ENCODE measurements around the gene GTF3C2. TPM values are rescaled to one million over a fixed set of nuclear protein-coding genes. Genes with fewer than 3 reads are reported as not detected.

The GTF3C2 gene
- total and polyA plus RNA-seq, 10 of the 15 experiments (the other 5 are each of a cell fraction or from before 2014, with no cell fraction given): 45.9 to 105 (median 80.3) TPM

Other genes with a start within 250 kb of the GTF3C2 start
Only the 7 nearest of the 23 such genes appear.
- gene UCN, start 48.3 kb downstream of the GTF3C2 start, total RNA-seq (2014; rRNA removed): 1.6 and 2.2 TPM in 2 replicates
- 0.45 TPM in 1 of 2 replicates, not detected in the other for gene UCN, start 48.3 kb downstream of the GTF3C2 start, total RNA-seq (2014; rRNA removed; fragmentation: Illumina TruSeq; extraction: Trizol)
- 1.1 and 2.0 TPM in 2 replicates for gene UCN, start 48.3 kb downstream of the GTF3C2 start, total RNA-seq (2021)
- 0.43 TPM in 1 of 2 replicates, not detected in the other for gene UCN, start 48.3 kb downstream of the GTF3C2 start, polyA plus RNA-seq (2011; rRNA removed)
- gene UCN, start 48.3 kb downstream of the GTF3C2 start, polyA plus RNA-seq (2014; fragmentation: Illumina TruSeq; extraction: Trizol): not detected in 2 replicates
- gene UCN, start 48.3 kb downstream of the GTF3C2 start, polyA plus RNA-seq (2014; fragmentation: Nextera tagmentation; extraction: Ambion mirVana): under 1 TPM; 0.10 to 0.26 TPM
- 2.6 and 2.8 TPM in 2 replicates for gene UCN, start 48.3 kb downstream of the GTF3C2 start, polyA plus RNA-seq (2014; rRNA removed)
- gene UCN, start 48.3 kb downstream of the GTF3C2 start, polyA plus RNA-seq (2016; fragmentation: Nextera tagmentation; extraction: Ambion mirVana): 1 to 10 TPM; 2.7 to 3.8 TPM
- gene MPV17, start 33.7 kb downstream of the GTF3C2 start, total RNA-seq (2014; rRNA removed): 95.3 and 98.9 TPM in 2 replicates
- gene MPV17, start 33.7 kb downstream of the GTF3C2 start, total RNA-seq (2014; rRNA removed; fragmentation: Illumina TruSeq; extraction: Trizol): 73.0 and 75.3 TPM in 2 replicates
- 63.3 and 63.4 TPM in 2 replicates for gene MPV17, start 33.7 kb downstream of the GTF3C2 start, total RNA-seq (2021)
- gene MPV17, start 33.7 kb downstream of the GTF3C2 start, polyA plus RNA-seq (2011; rRNA removed): 103 and 126 TPM in 2 replicates
- 116 and 123 TPM in 2 replicates for gene MPV17, start 33.7 kb downstream of the GTF3C2 start, polyA plus RNA-seq (2014; fragmentation: Illumina TruSeq; extraction: Trizol)
- gene MPV17, start 33.7 kb downstream of the GTF3C2 start, polyA plus RNA-seq (2014; fragmentation: Nextera tagmentation; extraction: Ambion mirVana): 10 to 100 TPM; 67.6 to 69.8 TPM
- 77.3 and 82.7 TPM in 2 replicates for gene MPV17, start 33.7 kb downstream of the GTF3C2 start, polyA plus RNA-seq (2014; rRNA removed)
- gene MPV17, start 33.7 kb downstream of the GTF3C2 start, polyA plus RNA-seq (2016; fragmentation: Nextera tagmentation; extraction: Ambion mirVana): 100 to 1,000 TPM; 116 to 143 TPM
- 23.3 and 24.4 TPM in 2 replicates for gene EIF2B4, start 13.6 kb upstream of the GTF3C2 start, total RNA-seq (2014; rRNA removed)
- 16.5 and 17.0 TPM in 2 replicates for gene EIF2B4, start 13.6 kb upstream of the GTF3C2 start, total RNA-seq (2014; rRNA removed; fragmentation: Illumina TruSeq; extraction: Trizol)
- 27.6 and 28.4 TPM in 2 replicates for gene EIF2B4, start 13.6 kb upstream of the GTF3C2 start, total RNA-seq (2021)
- 20.9 and 30.4 TPM in 2 replicates for gene EIF2B4, start 13.6 kb upstream of the GTF3C2 start, polyA plus RNA-seq (2011; rRNA removed)
- gene EIF2B4, start 13.6 kb upstream of the GTF3C2 start, polyA plus RNA-seq (2014; fragmentation: Illumina TruSeq; extraction: Trizol): 16.0 and 27.2 TPM in 2 replicates
- 10 to 100 TPM; 13.4 to 27.8 TPM for gene EIF2B4, start 13.6 kb upstream of the GTF3C2 start, polyA plus RNA-seq (2014; fragmentation: Nextera tagmentation; extraction: Ambion mirVana)
- 23.0 and 30.9 TPM in 2 replicates for gene EIF2B4, start 13.6 kb upstream of the GTF3C2 start, polyA plus RNA-seq (2014; rRNA removed)
- 10 to 100 TPM; 53.4 to 53.9 TPM for gene EIF2B4, start 13.6 kb upstream of the GTF3C2 start, polyA plus RNA-seq (2016; fragmentation: Nextera tagmentation; extraction: Ambion mirVana)
- gene SNX17, start 13.9 kb upstream of the GTF3C2 start, total RNA-seq (2014; rRNA removed): 113 and 114 TPM in 2 replicates
- 56.0 and 58.4 TPM in 2 replicates for gene SNX17, start 13.9 kb upstream of the GTF3C2 start, total RNA-seq (2014; rRNA removed; fragmentation: Illumina TruSeq; extraction: Trizol)
- gene SNX17, start 13.9 kb upstream of the GTF3C2 start, total RNA-seq (2021): 101 and 107 TPM in 2 replicates
- gene SNX17, start 13.9 kb upstream of the GTF3C2 start, polyA plus RNA-seq (2011; rRNA removed): 61.5 and 72.9 TPM in 2 replicates
- gene SNX17, start 13.9 kb upstream of the GTF3C2 start, polyA plus RNA-seq (2014; fragmentation: Illumina TruSeq; extraction: Trizol): 52.5 and 62.1 TPM in 2 replicates
- 10 to 100 TPM in 1 of 2 experiments, 1 to 10 TPM in 1; 6.5 to 18.9 TPM for gene SNX17, start 13.9 kb upstream of the GTF3C2 start, polyA plus RNA-seq (2014; fragmentation: Nextera tagmentation; extraction: Ambion mirVana)
- 95.9 and 96.3 TPM in 2 replicates for gene SNX17, start 13.9 kb upstream of the GTF3C2 start, polyA plus RNA-seq (2014; rRNA removed)
- 100 to 1,000 TPM; 114 to 116 TPM for gene SNX17, start 13.9 kb upstream of the GTF3C2 start, polyA plus RNA-seq (2016; fragmentation: Nextera tagmentation; extraction: Ambion mirVana)
- 8.3 and 9.3 TPM in 2 replicates for gene ZNF513, start 24.0 kb upstream of the GTF3C2 start, total RNA-seq (2014; rRNA removed)
- gene ZNF513, start 24.0 kb upstream of the GTF3C2 start, total RNA-seq (2014; rRNA removed; fragmentation: Illumina TruSeq; extraction: Trizol): 6.4 and 7.8 TPM in 2 replicates
- gene ZNF513, start 24.0 kb upstream of the GTF3C2 start, total RNA-seq (2021): 12.6 and 13.3 TPM in 2 replicates
- 3.8 and 6.8 TPM in 2 replicates for gene ZNF513, start 24.0 kb upstream of the GTF3C2 start, polyA plus RNA-seq (2011; rRNA removed)
- gene ZNF513, start 24.0 kb upstream of the GTF3C2 start, polyA plus RNA-seq (2014; fragmentation: Illumina TruSeq; extraction: Trizol): 1.3 and 4.3 TPM in 2 replicates
- under 1 TPM; 0.06 to 0.18 TPM for gene ZNF513, start 24.0 kb upstream of the GTF3C2 start, polyA plus RNA-seq (2014; fragmentation: Nextera tagmentation; extraction: Ambion mirVana)
- 16.4 and 17.0 TPM in 2 replicates for gene ZNF513, start 24.0 kb upstream of the GTF3C2 start, polyA plus RNA-seq (2014; rRNA removed)
- 1 to 10 TPM; 3.5 TPM for gene ZNF513, start 24.0 kb upstream of the GTF3C2 start, polyA plus RNA-seq (2016; fragmentation: Nextera tagmentation; extraction: Ambion mirVana)
- gene PPM1G, start 52.8 kb upstream of the GTF3C2 start, total RNA-seq (2014; rRNA removed): 110 and 112 TPM in 2 replicates
- 129 and 134 TPM in 2 replicates for gene PPM1G, start 52.8 kb upstream of the GTF3C2 start, total RNA-seq (2014; rRNA removed; fragmentation: Illumina TruSeq; extraction: Trizol)
- 129 and 130 TPM in 2 replicates for gene PPM1G, start 52.8 kb upstream of the GTF3C2 start, total RNA-seq (2021)
- 47.0 and 68.8 TPM in 2 replicates for gene PPM1G, start 52.8 kb upstream of the GTF3C2 start, polyA plus RNA-seq (2011; rRNA removed)
- 163 and 171 TPM in 2 replicates for gene PPM1G, start 52.8 kb upstream of the GTF3C2 start, polyA plus RNA-seq (2014; fragmentation: Illumina TruSeq; extraction: Trizol)
- gene PPM1G, start 52.8 kb upstream of the GTF3C2 start, polyA plus RNA-seq (2014; fragmentation: Nextera tagmentation; extraction: Ambion mirVana): 10 to 100 TPM; 78.5 to 81.1 TPM
- 106 and 108 TPM in 2 replicates for gene PPM1G, start 52.8 kb upstream of the GTF3C2 start, polyA plus RNA-seq (2014; rRNA removed)
- gene PPM1G, start 52.8 kb upstream of the GTF3C2 start, polyA plus RNA-seq (2016; fragmentation: Nextera tagmentation; extraction: Ambion mirVana): 100 to 1,000 TPM; 154 to 159 TPM
- gene NRBP1, start 71.9 kb upstream of the GTF3C2 start, total RNA-seq (2014; rRNA removed): 35.0 and 40.4 TPM in 2 replicates
- gene NRBP1, start 71.9 kb upstream of the GTF3C2 start, total RNA-seq (2014; rRNA removed; fragmentation: Illumina TruSeq; extraction: Trizol): 53.3 and 53.4 TPM in 2 replicates
- gene NRBP1, start 71.9 kb upstream of the GTF3C2 start, total RNA-seq (2021): 58.4 and 60.3 TPM in 2 replicates
- gene NRBP1, start 71.9 kb upstream of the GTF3C2 start, polyA plus RNA-seq (2011; rRNA removed): 116 and 136 TPM in 2 replicates
- 67.1 and 75.7 TPM in 2 replicates for gene NRBP1, start 71.9 kb upstream of the GTF3C2 start, polyA plus RNA-seq (2014; fragmentation: Illumina TruSeq; extraction: Trizol)
- 1 to 10 TPM; 5.7 to 8.6 TPM for gene NRBP1, start 71.9 kb upstream of the GTF3C2 start, polyA plus RNA-seq (2014; fragmentation: Nextera tagmentation; extraction: Ambion mirVana)
- gene NRBP1, start 71.9 kb upstream of the GTF3C2 start, polyA plus RNA-seq (2014; rRNA removed): 70.8 and 73.8 TPM in 2 replicates
- 10 to 100 TPM; 87.7 to 99.7 TPM for gene NRBP1, start 71.9 kb upstream of the GTF3C2 start, polyA plus RNA-seq (2016; fragmentation: Nextera tagmentation; extraction: Ambion mirVana)

Data from GM12878 (cell line).